ENCODE data around the gene GADL1.

- no peak for TF ChIP-seq CTCF (IDR thresholded peaks at IDR 0.05; ENCODE audit: low read length)
- TF ChIP-seq EZH2phosphoT487 (IDR thresholded peaks at IDR 0.05; ENCODE audit: low read length): no peak
- no peak for TF ChIP-seq EZH2 (optimal IDR thresholded peaks at IDR 0.05; ENCODE audit: low read depth, low read length)
Observed at GRCh38 chr3:30696403-30696819, 198.1 kb downstream of the GADL1 start.
